GM12874 (cell line): ENCODE results near the gene PSMA7.

Source experiments
- CTCF ChIP-seq: IDR thresholded peaks from 2 replicates; pipeline ENCODE4 v1.5.1; 2011; ENCODE audit warnings: low read depth, mild to moderate bottlenecking, control low read depth, low read length, moderate library complexity; ENCODE audit not compliant: insufficient read depth

The PSMA7 gene

GRCh38 chr20:62183426-62184142 lies 40.4 kb upstream of the PSMA7 start:
- TF ChIP-seq CTCF: no peak

- TF ChIP-seq CTCF: no peak
Measured at GRCh38 chr20:62182469-62183425, 39.6 kb upstream of the PSMA7 start, which contains the start of gene MTG2. Gene MTG2, plus strand, starts transcription at chr20:62183028. Its CDS starts 10,393 bp downstream, at chr20:62193421.

GRCh38 chr20:62181808-62182207 lies 38.6 kb upstream of the PSMA7 start:
- no peak for TF ChIP-seq CTCF

- no peak for TF ChIP-seq CTCF
Measured at GRCh38 chr20:62179162-62179504, 35.9 kb upstream of the PSMA7 start.

- TF ChIP-seq CTCF: no peak
Measured at GRCh38 chr20:62178316-62179161, 35.3 kb upstream of the PSMA7 start.

- no peak for TF ChIP-seq CTCF
Measured at GRCh38 chr20:62177307-62177706, 34.1 kb upstream of the PSMA7 start.

- no peak for TF ChIP-seq CTCF
Measured at GRCh38 chr20:62176866-62177265, 33.7 kb upstream of the PSMA7 start.
